ENCODE measurements around the gene NTNG2. TPM values are rescaled to one million over a fixed set of nuclear protein-coding genes. Genes with fewer than 3 reads are reported as not detected.

Gene NTNG2
- total and polyA plus RNA-seq, 9 of the 15 experiments (the other 6 are each of a cell fraction or from before 2014, with no cell fraction given): 0.01 to 0.11 (median 0.09) TPM; not detected in 6

DNA sequence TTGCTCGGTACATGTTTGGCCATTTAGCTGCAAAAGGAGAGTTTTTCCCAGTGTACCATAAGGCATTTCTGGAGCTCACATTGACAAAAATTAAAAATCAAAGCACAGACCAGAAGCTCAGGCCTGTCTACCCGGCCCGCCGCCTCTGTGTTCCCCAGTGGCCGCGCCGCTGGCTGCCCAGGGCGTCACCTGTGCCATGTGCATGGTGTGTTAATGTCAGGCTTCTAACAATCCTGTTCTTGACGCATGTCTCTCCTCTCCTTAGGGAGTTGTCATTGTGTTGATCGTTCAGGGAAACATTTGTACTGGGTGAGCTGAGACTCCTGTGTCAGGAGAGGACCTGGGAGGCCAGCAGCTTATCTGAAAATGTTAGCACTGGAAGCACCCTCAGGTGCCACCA lies 9.6 kb upstream of the NTNG2 start:
- Histone ChIP-seq H3K4me2 (ENCODE audit: insufficient read depth, low read length) (no peak overlapping the region), H3K27ac (ENCODE audit: extremely low read depth, low read depth, low read length) (no peak overlapping the region), H2AFZ (ENCODE audit: low read depth, low read length) (no peak overlapping the region), H3K79me2 (ENCODE audit: control insufficient read depth, insufficient read depth, low read length) (no peaks in the 10 kb centered on the region), H3K27me3 (ENCODE audit: control insufficient read depth in 2 of 2, insufficient read depth in 2 of 2, low read length in 2 of 2) (peaks cover 31 to 86% of the 10 kb centered on the region in 2 experiments; a peak in 4 of 5 replicates), H3K36me3 (ENCODE audit: control insufficient read depth, insufficient read depth, low read length) (no peaks in the 10 kb centered on the region), H3K9ac (ENCODE audit: insufficient read depth in 1 of 2, low read depth in 2 of 2, low read length in 2 of 2) (no peak overlapping the region), H3K9me3 (replicated peaks; ENCODE audit: control insufficient read depth, insufficient read depth, low read depth, low read length) (no peaks in the 10 kb centered on the region), H3K9me1 (ENCODE audit: control insufficient read depth, insufficient read depth, low read length) (no peaks in the 10 kb centered on the region), H4K20me1 (replicated peaks; ENCODE audit: control insufficient read depth, insufficient read depth, low read length) (peaks cover 6% of the 10 kb centered on the region), H3K4me1 (replicated peaks in 1 of 2; ENCODE audit: control insufficient read depth in 2 of 2, insufficient read depth in 2 of 2, low read length in 2 of 2) (no peaks in the 10 kb centered on the region), H3K4me3 (no peak overlapping the region)
- no TSS peak for BruUV-seq (replicated peaks)
- ATAC-seq: no peak
- intact Hi-C loops (cut with micrococcal nuclease): no loop called here
- DNase-seq (ENCODE audit: extremely low read depth in 1 of 4, low spot score in 3 of 4): no peak
- FAIRE-seq: no peak
- ChIA-PET POLR2A (interaction anchor here (0.5 to 0.6 kb wide), 2 partner anchors 582 to 795 kb away, joined by 3 read pairs; no protein-coding TSS in a partner anchor), CTCF (ENCODE audit: low intra/inter-chr PET ratio) (no interaction called here)
- WGBS (ENCODE audit: insufficient coverage, low coverage, missing lambda C conversion rate): 4% methylated on average over 10 of the region's 10 CpGs
- in situ Hi-C loops (cut with MboI): no loop called here
- no peak for TF ChIP-seq IFI16 (CRISPR knock-in tag; IDR thresholded peaks at IDR 0.05)
- TF ChIP-seq ZNF583 (CRISPR knock-in tag; IDR thresholded peaks at IDR 0.05): no peak
- TF ChIP-seq SMARCA5 (IDR thresholded peaks at IDR 0.05): no peak
- no peak for TF ChIP-seq ZC3H8 (IDR thresholded peaks at IDR 0.05)
- TF ChIP-seq, protein P1, sequence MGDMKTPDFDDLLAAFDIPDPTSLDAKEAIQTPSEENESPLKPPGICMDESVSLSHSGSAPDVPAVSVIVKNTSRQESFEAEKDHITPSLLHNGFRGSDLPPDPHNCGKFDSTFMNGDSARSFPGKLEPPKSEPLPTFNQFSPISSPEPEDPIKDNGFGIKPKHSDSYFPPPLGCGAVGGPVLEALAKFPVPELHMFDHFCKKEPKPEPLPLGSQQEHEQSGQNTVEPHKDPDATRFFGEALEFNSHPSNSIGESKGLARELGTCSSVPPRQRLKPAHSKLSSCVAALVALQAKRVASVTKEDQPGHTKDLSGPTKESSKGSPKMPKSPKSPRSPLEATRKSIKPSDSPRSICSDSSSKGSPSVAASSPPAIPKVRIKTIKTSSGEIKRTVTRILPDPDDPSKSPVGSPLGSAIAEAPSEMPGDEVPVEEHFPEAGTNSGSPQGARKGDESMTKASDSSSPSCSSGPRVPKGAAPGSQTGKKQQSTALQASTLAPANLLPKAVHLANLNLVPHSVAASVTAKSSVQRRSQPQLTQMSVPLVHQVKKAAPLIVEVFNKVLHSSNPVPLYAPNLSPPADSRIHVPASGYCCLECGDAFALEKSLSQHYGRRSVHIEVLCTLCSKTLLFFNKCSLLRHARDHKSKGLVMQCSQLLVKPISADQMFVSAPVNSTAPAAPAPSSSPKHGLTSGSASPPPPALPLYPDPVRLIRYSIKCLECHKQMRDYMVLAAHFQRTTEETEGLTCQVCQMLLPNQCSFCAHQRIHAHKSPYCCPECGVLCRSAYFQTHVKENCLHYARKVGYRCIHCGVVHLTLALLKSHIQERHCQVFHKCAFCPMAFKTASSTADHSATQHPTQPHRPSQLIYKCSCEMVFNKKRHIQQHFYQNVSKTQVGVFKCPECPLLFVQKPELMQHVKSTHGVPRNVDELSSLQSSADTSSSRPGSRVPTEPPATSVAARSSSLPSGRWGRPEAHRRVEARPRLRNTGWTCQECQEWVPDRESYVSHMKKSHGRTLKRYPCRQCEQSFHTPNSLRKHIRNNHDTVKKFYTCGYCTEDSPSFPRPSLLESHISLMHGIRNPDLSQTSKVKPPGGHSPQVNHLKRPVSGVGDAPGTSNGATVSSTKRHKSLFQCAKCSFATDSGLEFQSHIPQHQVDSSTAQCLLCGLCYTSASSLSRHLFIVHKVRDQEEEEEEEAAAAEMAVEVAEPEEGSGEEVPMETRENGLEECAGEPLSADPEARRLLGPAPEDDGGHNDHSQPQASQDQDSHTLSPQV (IDR thresholded peaks at IDR 0.05): no peak
- TF ChIP-seq SRSF1 (IDR thresholded peaks at IDR 0.05; ENCODE audit: low read depth, low read length): no peak
- TF ChIP-seq, protein P2, sequence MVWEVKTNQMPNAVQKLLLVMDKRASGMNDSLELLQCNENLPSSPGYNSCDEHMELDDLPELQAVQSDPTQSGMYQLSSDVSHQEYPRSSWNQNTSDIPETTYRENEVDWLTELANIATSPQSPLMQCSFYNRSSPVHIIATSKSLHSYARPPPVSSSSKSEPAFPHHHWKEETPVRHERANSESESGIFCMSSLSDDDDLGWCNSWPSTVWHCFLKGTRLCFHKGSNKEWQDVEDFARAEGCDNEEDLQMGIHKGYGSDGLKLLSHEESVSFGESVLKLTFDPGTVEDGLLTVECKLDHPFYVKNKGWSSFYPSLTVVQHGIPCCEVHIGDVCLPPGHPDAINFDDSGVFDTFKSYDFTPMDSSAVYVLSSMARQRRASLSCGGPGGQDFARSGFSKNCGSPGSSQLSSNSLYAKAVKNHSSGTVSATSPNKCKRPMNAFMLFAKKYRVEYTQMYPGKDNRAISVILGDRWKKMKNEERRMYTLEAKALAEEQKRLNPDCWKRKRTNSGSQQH (CRISPR knock-in tag; IDR thresholded peaks at IDR 0.05): no peak
- no peak for TF ChIP-seq ZNF76 (CRISPR knock-in tag; IDR thresholded peaks at IDR 0.05; ENCODE audit: borderline replicate concordance)
- TF ChIP-seq, protein P3, sequence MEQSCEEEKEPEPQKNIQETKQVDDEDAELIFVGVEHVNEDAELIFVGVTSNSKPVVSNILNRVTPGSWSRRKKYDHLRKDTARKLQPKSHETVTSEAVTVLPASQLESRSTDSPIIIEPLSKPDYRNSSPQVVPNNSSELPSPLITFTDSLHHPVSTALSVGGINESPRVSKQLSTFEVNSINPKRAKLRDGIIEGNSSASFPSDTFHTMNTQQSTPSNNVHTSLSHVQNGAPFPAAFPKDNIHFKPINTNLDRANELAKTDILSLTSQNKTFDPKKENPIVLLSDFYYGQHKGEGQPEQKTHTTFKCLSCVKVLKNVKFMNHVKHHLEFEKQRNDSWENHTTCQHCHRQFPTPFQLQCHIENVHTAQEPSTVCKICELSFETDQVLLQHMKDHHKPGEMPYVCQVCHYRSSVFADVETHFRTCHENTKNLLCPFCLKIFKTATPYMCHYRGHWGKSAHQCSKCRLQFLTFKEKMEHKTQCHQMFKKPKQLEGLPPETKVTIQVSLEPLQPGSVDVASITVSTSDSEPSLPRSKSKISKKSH (CRISPR knock-in tag; IDR thresholded peaks at IDR 0.05): no peak
- no peak for TF ChIP-seq HSF4 (CRISPR knock-in tag; IDR thresholded peaks at IDR 0.05; ENCODE audit: borderline replicate concordance)
- TF ChIP-seq DNMT1 (IDR thresholded peaks at IDR 0.05): no peak
- TF ChIP-seq TEAD1 (CRISPR knock-in tag; IDR thresholded peaks at IDR 0.05): no peak
- no peak for TF ChIP-seq ELF4 (CRISPR knock-in tag; IDR thresholded peaks at IDR 0.05)
- no peak for TF ChIP-seq ZNF764 (CRISPR knock-in tag; IDR thresholded peaks at IDR 0.05; ENCODE audit: low read depth)
